ENCODE data around the gene POLR2L.

DNA sequence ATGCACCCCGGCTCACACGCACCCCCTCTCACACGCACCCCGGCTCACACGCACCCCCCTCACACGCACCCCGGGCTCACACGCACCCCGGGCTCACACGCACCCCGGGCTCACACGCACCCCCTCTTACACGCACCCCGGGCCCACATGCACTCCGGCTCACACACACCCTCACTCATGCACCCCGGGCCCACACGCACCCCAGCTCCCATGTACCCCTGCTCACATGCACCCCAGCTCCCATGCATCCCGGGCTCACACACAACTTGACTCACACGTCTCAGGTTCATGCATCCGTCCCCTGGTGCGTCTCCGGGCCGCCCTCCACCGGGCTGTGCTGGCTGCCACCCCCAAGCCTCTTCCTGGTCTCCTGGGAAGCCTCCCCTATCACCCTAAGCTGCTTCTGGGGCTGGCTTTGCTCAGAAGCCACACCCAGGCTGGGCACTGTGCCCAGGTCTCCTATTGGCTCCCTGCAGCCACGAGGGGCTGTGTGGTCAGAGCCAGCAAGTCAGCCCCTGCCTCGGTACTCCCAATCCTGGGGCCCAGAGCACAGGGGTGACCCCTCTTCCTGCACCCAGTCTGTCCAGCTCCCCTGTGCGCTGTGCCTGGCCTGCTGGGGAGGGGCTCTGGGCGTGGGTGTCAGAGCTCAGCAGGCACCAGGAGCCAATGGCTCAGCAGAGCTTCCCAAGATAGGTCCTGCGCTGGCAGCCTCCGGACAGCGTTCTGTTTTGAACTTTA lies 17.2 kb upstream of the POLR2L start:
- TF ChIP-seq SMARCC2 (IDR thresholded peaks at IDR 0.05) (no peak), FOSL2 (CRISPR knock-in tag; IDR thresholded peaks at IDR 0.05) (no peak)
